Measurements from ENCODE around the gene STT3B.

STT3B gene

GRCh38 chr3:31533169-31534064 lies 692 bp downstream of the STT3B start:
- H3K4me1 Mint-ChIP-seq: peaks cover 30% of the 10 kb centered on the region
- H3K4me3 Mint-ChIP-seq: peak overlapping the region; percentile 98

GRCh38 chr3:31534065-31534425 lies 1.3 kb downstream of the STT3B start:
- Mint-ChIP-seq H3K9me3 (no peaks in the 10 kb centered on the region), H3K36me3 (peaks cover 10% of the 10 kb centered on the region), H3K4me1 (peaks cover 37% of the 10 kb centered on the region), H3K27ac (peak overlapping the region; percentile 97), H3K27me3 (no peaks in the 10 kb centered on the region), H3K4me3 (peak overlapping the region; percentile 98)

More at GRCh38 chr3:31533169-31534064, 692 bp downstream of the STT3B start:
- Mint-ChIP-seq H3K27ac (peak overlapping the region; percentile 99), H3K36me3 (peaks cover 6% of the 10 kb centered on the region), H3K9me3 (no peaks in the 10 kb centered on the region), H3K27me3 (no peaks in the 10 kb centered on the region)

GRCh38 chr3:31536497-31536896 lies 3.8 kb downstream of the STT3B start:
- Mint-ChIP-seq H3K4me3 (peak overlapping the region; percentile 90), H3K27me3 (no peaks in the 10 kb centered on the region), H3K27ac (peak overlapping the region; percentile 86), H3K4me1 (peaks cover 61% of the 10 kb centered on the region), H3K9me3 (no peaks in the 10 kb centered on the region), H3K36me3 (peaks cover 10% of the 10 kb centered on the region)

GRCh38 chr3:31538801-31539200 lies 6.1 kb downstream of the STT3B start:
- Mint-ChIP-seq H3K36me3 (peaks cover 16% of the 10 kb centered on the region), H3K27me3 (no peaks in the 10 kb centered on the region), H3K9me3 (no peaks in the 10 kb centered on the region), H3K4me1 (peaks cover 81% of the 10 kb centered on the region), H3K27ac (peak overlapping the region; percentile 81), H3K4me3 (peak overlapping the region; percentile 78)

- Mint-ChIP-seq H3K27ac (peak overlapping the region; percentile 61), H3K27me3 (no peaks in the 10 kb centered on the region), H3K36me3 (peaks cover 16% of the 10 kb centered on the region), H3K9me3 (no peaks in the 10 kb centered on the region), H3K4me3 (peak overlapping the region; percentile 26), H3K4me1 (peaks cover 85% of the 10 kb centered on the region)
Observed at GRCh38 chr3:31539275-31539674, 6.5 kb downstream of the STT3B start.

GRCh38 chr3:31541089-31541488 lies 8.4 kb downstream of the STT3B start:
- H3K27ac Mint-ChIP-seq: peak overlapping the region; percentile 2
- H3K27me3 Mint-ChIP-seq: no peaks in the 10 kb centered on the region
- peak overlapping the region; percentile 27 for H3K4me3 Mint-ChIP-seq
- H3K36me3 Mint-ChIP-seq: peaks cover 14% of the 10 kb centered on the region
- H3K4me1 Mint-ChIP-seq: peaks cover 95% of the 10 kb centered on the region
- no peaks in the 10 kb centered on the region for H3K9me3 Mint-ChIP-seq

- Mint-ChIP-seq H3K36me3 (peaks cover 14% of the 10 kb centered on the region), H3K4me1 (peaks cover 95% of the 10 kb centered on the region), H3K4me3 (no peak overlapping the region), H3K9me3 (no peaks in the 10 kb centered on the region), H3K27me3 (no peaks in the 10 kb centered on the region), H3K27ac (peak overlapping the region; percentile 30)
Observed at GRCh38 chr3:31542246-31542645, 9.5 kb downstream of the STT3B start.

- peak overlapping the region; percentile 49 for H3K4me3 Mint-ChIP-seq
- peak overlapping the region; percentile 1 for H3K27ac Mint-ChIP-seq
- H3K36me3 Mint-ChIP-seq: peaks cover 10% of the 10 kb centered on the region
- H3K9me3 Mint-ChIP-seq: no peaks in the 10 kb centered on the region
- peaks cover 95% of the 10 kb centered on the region for H3K4me1 Mint-ChIP-seq
- H3K27me3 Mint-ChIP-seq: no peaks in the 10 kb centered on the region
Observed at GRCh38 chr3:31543375-31543774, 10.7 kb downstream of the STT3B start.

GRCh38 chr3:31544634-31545033 lies 11.9 kb downstream of the STT3B start:
- peaks cover 7% of the 10 kb centered on the region for H3K36me3 Mint-ChIP-seq
- no peaks in the 10 kb centered on the region for H3K27me3 Mint-ChIP-seq
- H3K4me3 Mint-ChIP-seq: peak overlapping the region; percentile 41
- peaks cover 91% of the 10 kb centered on the region for H3K4me1 Mint-ChIP-seq
- H3K27ac Mint-ChIP-seq: peak overlapping the region; percentile 75
- H3K9me3 Mint-ChIP-seq: no peaks in the 10 kb centered on the region

- H3K9me3 Mint-ChIP-seq: no peaks in the 10 kb centered on the region
- peak overlapping the region; percentile 77 for H3K27ac Mint-ChIP-seq
- H3K27me3 Mint-ChIP-seq: no peaks in the 10 kb centered on the region
- peak overlapping the region; percentile 44 for H3K4me3 Mint-ChIP-seq
- peaks cover 7% of the 10 kb centered on the region for H3K36me3 Mint-ChIP-seq
- H3K4me1 Mint-ChIP-seq: peaks cover 90% of the 10 kb centered on the region
Observed at GRCh38 chr3:31546162-31546561, 13.4 kb downstream of the STT3B start.

- H3K9me3 Mint-ChIP-seq: no peaks in the 10 kb centered on the region
- peaks cover 92% of the 10 kb centered on the region for H3K4me1 Mint-ChIP-seq
- peaks cover 7% of the 10 kb centered on the region for H3K36me3 Mint-ChIP-seq
- H3K4me3 Mint-ChIP-seq: no peak overlapping the region
- H3K27ac Mint-ChIP-seq: no peak overlapping the region
- no peaks in the 10 kb centered on the region for H3K27me3 Mint-ChIP-seq
Observed at GRCh38 chr3:31546725-31547124, 14.0 kb downstream of the STT3B start.

GRCh38 chr3:31550452-31551251 lies 17.9 kb downstream of the STT3B start:
- Mint-ChIP-seq H3K36me3 (peaks cover 3% of the 10 kb centered on the region), H3K4me3 (no peak overlapping the region), H3K4me1 (peaks cover 90% of the 10 kb centered on the region), H3K9me3 (no peaks in the 10 kb centered on the region), H3K27ac (peak overlapping the region; percentile 1), H3K27me3 (no peaks in the 10 kb centered on the region)

GRCh38 chr3:31551646-31552045 lies 18.9 kb downstream of the STT3B start:
- peaks cover 90% of the 10 kb centered on the region for H3K4me1 Mint-ChIP-seq
- no peak overlapping the region for H3K4me3 Mint-ChIP-seq
- H3K27ac Mint-ChIP-seq: peak overlapping the region; percentile 57
- no peaks in the 10 kb centered on the region for H3K27me3 Mint-ChIP-seq
- peaks cover 5% of the 10 kb centered on the region for H3K36me3 Mint-ChIP-seq
- no peaks in the 10 kb centered on the region for H3K9me3 Mint-ChIP-seq

GRCh38 chr3:31552103-31552502 lies 19.4 kb downstream of the STT3B start:
- no peaks in the 10 kb centered on the region for H3K27me3 Mint-ChIP-seq
- H3K9me3 Mint-ChIP-seq: no peaks in the 10 kb centered on the region
- peaks cover 9% of the 10 kb centered on the region for H3K36me3 Mint-ChIP-seq
- H3K4me3 Mint-ChIP-seq: no peak overlapping the region
- H3K27ac Mint-ChIP-seq: peak overlapping the region; percentile 6
- H3K4me1 Mint-ChIP-seq: peaks cover 90% of the 10 kb centered on the region

- Mint-ChIP-seq H3K4me3 (no peak overlapping the region), H3K36me3 (peaks cover 12% of the 10 kb centered on the region), H3K27ac (no peak overlapping the region), H3K27me3 (no peaks in the 10 kb centered on the region), H3K9me3 (peaks cover under 1% of the 10 kb centered on the region), H3K4me1 (peaks cover 87% of the 10 kb centered on the region)
Observed at GRCh38 chr3:31553258-31553657, 20.5 kb downstream of the STT3B start.

- H3K4me3 Mint-ChIP-seq: no peak overlapping the region
- H3K4me1 Mint-ChIP-seq: peaks cover 93% of the 10 kb centered on the region
- peaks cover 10% of the 10 kb centered on the region for H3K9me3 Mint-ChIP-seq
- H3K27me3 Mint-ChIP-seq: no peaks in the 10 kb centered on the region
- no peak overlapping the region for H3K27ac Mint-ChIP-seq
- H3K36me3 Mint-ChIP-seq: peaks cover 24% of the 10 kb centered on the region
Observed at GRCh38 chr3:31555204-31555603, 22.5 kb downstream of the STT3B start.

Measured in activated naive CD4-positive, alpha-beta T cell treated with anti-CD3 and anti-CD28 coated beads, Interleukin-2, amount 50 U/mL, for 24 hours (primary cell).